Measurements from ENCODE around the gene MTHFD1L.
A peak's percentile ranks its signal among the peaks of the same experiment; 100 is the strongest.

The MTHFD1L gene

GRCh38 chr6:150866147-150866990, 867 bp downstream of the MTHFD1L start:
- peak; percentile 42 for DNase-seq (ENCODE audit: low read depth)

GRCh38 chr6:150866991-150867501, 1.5 kb downstream of the MTHFD1L start:
- DNase-seq (ENCODE audit: low read depth): no peak

GRCh38 chr6:150868759-150869158, 3.3 kb downstream of the MTHFD1L start:
- no peak for DNase-seq (ENCODE audit: low read depth)

GRCh38 chr6:150874179-150874578, 8.7 kb downstream of the MTHFD1L start:
- no peak for DNase-seq (ENCODE audit: low read depth)

GRCh38 chr6:150875841-150876240, 10.3 kb downstream of the MTHFD1L start:
- DNase-seq (ENCODE audit: low read depth): no peak

GRCh38 chr6:150876598-150876997, 11.1 kb downstream of the MTHFD1L start:
- no peak for DNase-seq (ENCODE audit: low read depth)

GRCh38 chr6:150877928-150878327, 12.4 kb downstream of the MTHFD1L start:
- DNase-seq (ENCODE audit: low read depth): no peak

GRCh38 chr6:150878347-150879213, 13.1 kb downstream of the MTHFD1L start:
- no peak for DNase-seq (ENCODE audit: low read depth)

GRCh38 chr6:150880336-150880735, 14.8 kb downstream of the MTHFD1L start:
- no peak for DNase-seq (ENCODE audit: low read depth)

- no peak for DNase-seq (ENCODE audit: low read depth)
Measured at GRCh38 chr6:150881911-150882481, 16.5 kb downstream of the MTHFD1L start.

- no peak for DNase-seq (ENCODE audit: low read depth)
Measured at GRCh38 chr6:150883521-150883920, 18.0 kb downstream of the MTHFD1L start.

GRCh38 chr6:150886155-150886554, 20.7 kb downstream of the MTHFD1L start:
- no peak for DNase-seq (ENCODE audit: low read depth)

GRCh38 chr6:150887978-150888563, 22.6 kb downstream of the MTHFD1L start:
- DNase-seq (ENCODE audit: low read depth): no peak

- no peak for DNase-seq (ENCODE audit: low read depth)
Measured at GRCh38 chr6:150890346-150890745, 24.8 kb downstream of the MTHFD1L start.

GRCh38 chr6:150891888-150892485, 26.5 kb downstream of the MTHFD1L start:
- DNase-seq (ENCODE audit: low read depth): peak; percentile 22

- DNase-seq (ENCODE audit: low read depth): no peak
Measured at GRCh38 chr6:150894191-150894744, 28.8 kb downstream of the MTHFD1L start.

- no peak for DNase-seq (ENCODE audit: low read depth)
Measured at GRCh38 chr6:150894935-150895552, 29.5 kb downstream of the MTHFD1L start.

GRCh38 chr6:150895928-150896632, 30.6 kb downstream of the MTHFD1L start:
- DNase-seq (ENCODE audit: low read depth): no peak

- DNase-seq (ENCODE audit: low read depth): no peak
Measured at GRCh38 chr6:150897400-150897943, 32.0 kb downstream of the MTHFD1L start.

Measured in stimulated activated CD8-positive, alpha-beta memory T cell treated with anti-CD3 and anti-CD28 coated beads, Interleukin-7, amount 100 ng/mL, for 24 hours (primary cell).